Peyer's patch (tissue), 4 donors: ENCODE results near the gene CPSF6. TPM values are rescaled to one million over a fixed set of nuclear protein-coding genes. Genes with fewer than 3 reads are reported as not detected.
A peak's percentile ranks its signal among the peaks of the same experiment; 100 is the strongest.

Source experiments
- DNase-seq, 3 donors: peaks; one replicate each; pipeline ENCODE4 v3.0.0-alpha.2; 2017 to 2019
- H3K27ac ChIP-seq, 4 donors: fragments of 200-600 bp; sonication (generic); one replicate each; pipeline ENCODE4 v1.5.1; 2016 to 2019
- H3K27me3 ChIP-seq, 2 donors: fragments of 200-600 bp; sonication (generic); one replicate each; pipeline ENCODE4 v1.5.1; 2019
- H3K36me3 ChIP-seq, 3 donors: fragments of 200-600 bp; sonication (generic); one replicate each; pipeline ENCODE4 v1.5.1; 2016 to 2019
- H3K4me1 ChIP-seq, 4 donors: fragments of 200-600 bp; sonication (generic); one replicate each; pipeline ENCODE4 v1.5.1; 2016 to 2019
- H3K4me3 ChIP-seq, 4 donors: fragments of 200-600 bp; sonication (generic); 1 replicate in 3 of 4; 2 replicates in 1 of 4; pipeline ENCODE4 v1.5.1; 2016 to 2019; ENCODE audit warnings: mild to moderate bottlenecking in 1 of 4
- H3K9me3 ChIP-seq, 4 donors: fragments of 200-600 bp; sonication (generic); one replicate each; pipeline ENCODE4 v1.5.1; 2016 to 2019; ENCODE audit warnings: mild to moderate bottlenecking in 1 of 4
- POLR2A ChIP-seq, 2 donors: fragments of 450-650 bp; IDR thresholded peaks; one replicate each; pipeline ENCODE4 v1.5.1; 2017; ENCODE audit warnings: antibody characterized with exemption in 2 of 2, mild to moderate bottlenecking in 2 of 2, moderate library complexity in 2 of 2
- total RNA-seq, 4 donors: library from RNA; depleted of rRNA; stranded (reverse); fragments of >200 nt; gene quantifications; one replicate each; pipeline ENCODE4 v1.1.0, GENCODE V29; 2016
- TF ChIP-seq, protein P1 (sequence below), 6 experiments: fragments of 450-650 bp in 4 of 6; fragments of 200-600 bp in 2 of 6; sonication (generic) in 1 of 6; IDR thresholded peaks; one replicate each; pipeline ENCODE4 v1.5.1; 2017 to 2019; ENCODE audit warnings: antibody characterized with exemption in 6 of 6, mild to moderate bottlenecking in 3 of 6, moderate library complexity in 1 of 6

The CPSF6 gene
- total RNA-seq, 4 donors from 2014 or later = 25.0 to 41.6 (median 41.3) TPM

- Histone ChIP-seq H3K27ac (no peak overlapping the region), H3K9me3 (no peaks in the 10 kb centered on the region), H3K4me3 (peak overlapping the region in 2 of 4 donors; percentile 16 to 93), H3K36me3 (no peaks in the 10 kb centered on the region), H3K27me3 (no peaks in the 10 kb centered on the region), H3K4me1 (peaks cover 0 to 38% (median 8%) of the 10 kb centered on the region in 4 donors)
- DNase-seq = no peak
- no peak for TF ChIP-seq POLR2A (IDR thresholded peaks at IDR 0.05)
Measured at GRCh38 chr12:69241438-69242092, 2.2 kb downstream of the CPSF6 start.

GRCh38 chr12:69243099-69244084 lies 4.0 kb downstream of the CPSF6 start:
- TF ChIP-seq, protein P1, sequence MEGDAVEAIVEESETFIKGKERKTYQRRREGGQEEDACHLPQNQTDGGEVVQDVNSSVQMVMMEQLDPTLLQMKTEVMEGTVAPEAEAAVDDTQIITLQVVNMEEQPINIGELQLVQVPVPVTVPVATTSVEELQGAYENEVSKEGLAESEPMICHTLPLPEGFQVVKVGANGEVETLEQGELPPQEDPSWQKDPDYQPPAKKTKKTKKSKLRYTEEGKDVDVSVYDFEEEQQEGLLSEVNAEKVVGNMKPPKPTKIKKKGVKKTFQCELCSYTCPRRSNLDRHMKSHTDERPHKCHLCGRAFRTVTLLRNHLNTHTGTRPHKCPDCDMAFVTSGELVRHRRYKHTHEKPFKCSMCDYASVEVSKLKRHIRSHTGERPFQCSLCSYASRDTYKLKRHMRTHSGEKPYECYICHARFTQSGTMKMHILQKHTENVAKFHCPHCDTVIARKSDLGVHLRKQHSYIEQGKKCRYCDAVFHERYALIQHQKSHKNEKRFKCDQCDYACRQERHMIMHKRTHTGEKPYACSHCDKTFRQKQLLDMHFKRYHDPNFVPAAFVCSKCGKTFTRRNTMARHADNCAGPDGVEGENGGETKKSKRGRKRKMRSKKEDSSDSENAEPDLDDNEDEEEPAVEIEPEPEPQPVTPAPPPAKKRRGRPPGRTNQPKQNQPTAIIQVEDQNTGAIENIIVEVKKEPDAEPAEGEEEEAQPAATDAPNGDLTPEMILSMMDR (IDR thresholded peaks at IDR 0.05) = no peak
- TF ChIP-seq POLR2A (IDR thresholded peaks at IDR 0.05) = no peak
- peaks cover 0 to 53% (median 8%) of the 10 kb centered on the region in 4 donors for H3K4me1 ChIP-seq
- H3K9me3 ChIP-seq = no peaks in the 10 kb centered on the region
- no peak overlapping the region for H3K4me3 ChIP-seq
- H3K27me3 ChIP-seq = no peaks in the 10 kb centered on the region
- no peaks in the 10 kb centered on the region for H3K36me3 ChIP-seq
- DNase-seq = no peak
- H3K27ac ChIP-seq = no peak overlapping the region

GRCh38 chr12:69247268-69248018 lies 8.1 kb downstream of the CPSF6 start:
- DNase-seq = no peak
- H3K27ac ChIP-seq = no peak overlapping the region
- H3K36me3 ChIP-seq = no peaks in the 10 kb centered on the region
- H3K4me1 ChIP-seq = peaks cover 0 to 34% (median 3%) of the 10 kb centered on the region in 4 donors
- no peaks in the 10 kb centered on the region for H3K27me3 ChIP-seq
- no peaks in the 10 kb centered on the region for H3K9me3 ChIP-seq
- TF ChIP-seq, protein P1 (IDR thresholded peaks at IDR 0.05) = no peak
- no peak for TF ChIP-seq POLR2A (IDR thresholded peaks at IDR 0.05)
- H3K4me3 ChIP-seq = no peak overlapping the region

- H3K4me1 ChIP-seq = peaks cover 0 to 10% (median 0%) of the 10 kb centered on the region in 4 donors
- H3K36me3 ChIP-seq = peaks cover 0 to 24% (median 0%) of the 10 kb centered on the region in 3 donors
- DNase-seq = no peak
- no peaks in the 10 kb centered on the region for H3K9me3 ChIP-seq
- H3K27me3 ChIP-seq = no peaks in the 10 kb centered on the region
- TF ChIP-seq, protein P1 (IDR thresholded peaks at IDR 0.05) = no peak
- no peak for TF ChIP-seq POLR2A (IDR thresholded peaks at IDR 0.05)
- H3K4me3 ChIP-seq = no peak overlapping the region
- no peak overlapping the region for H3K27ac ChIP-seq
Measured at GRCh38 chr12:69252033-69252432, 12.7 kb downstream of the CPSF6 start.

GRCh38 chr12:69254046-69254445 lies 14.7 kb downstream of the CPSF6 start:
- TF ChIP-seq, protein P1 (IDR thresholded peaks at IDR 0.05) = peak; percentile 22 to 84 (median 68)
- TF ChIP-seq POLR2A (IDR thresholded peaks at IDR 0.05) = no peak
- Histone ChIP-seq H3K27ac (no peak overlapping the region), H3K27me3 (no peaks in the 10 kb centered on the region), H3K9me3 (no peaks in the 10 kb centered on the region), H3K4me3 (no peak overlapping the region), H3K4me1 (no peaks in the 10 kb centered on the region), H3K36me3 (peaks cover 0 to 44% (median 0%) of the 10 kb centered on the region in 3 donors)
- no peak for DNase-seq
